ENCODE measurements around the gene TMEM145.

- TF ChIP-seq CTCF (conservative IDR thresholded peaks at IDR 0.05; ENCODE audit: low read length) (no peak), EZH2phosphoT487 (IDR thresholded peaks at IDR 0.05; ENCODE audit: borderline replicate concordance) (no peak)
Observed at GRCh38 chr19:42297039-42297438, 16.1 kb upstream of the TMEM145 start.

Data from Loucy (cell line).